Muscle of leg (tissue), 11 donors: ENCODE data around the gene MRPL44. TPM values are rescaled to one million over a fixed set of nuclear protein-coding genes. Genes with fewer than 3 reads are reported as not detected.

Experiments used
- DNase-seq: peaks from one replicate; pipeline ENCODE4 v3.0.0; 2013
- H3K27ac ChIP-seq: one replicate; pipeline ENCODE4 v1.5.1; 2013; ENCODE audit warnings: mild to moderate bottlenecking, low read length, control low read depth
- H3K27me3 ChIP-seq: one replicate; pipeline ENCODE4 v1.6.1; 2013; ENCODE audit warnings: low read length; ENCODE audit not compliant: control insufficient read depth, insufficient read depth
- H3K36me3 ChIP-seq: one replicate; pipeline ENCODE4 v1.6.1; 2013; ENCODE audit warnings: low read length; ENCODE audit not compliant: control insufficient read depth, insufficient read depth
- H3K4me1 ChIP-seq: one replicate; pipeline ENCODE4 v1.6.1; 2013; ENCODE audit warnings: low read length; ENCODE audit not compliant: control insufficient read depth, insufficient read depth
- H3K4me3 ChIP-seq: one replicate; pipeline ENCODE4 v1.5.1; 2013; ENCODE audit warnings: low read length, control low read depth
- H3K9me3 ChIP-seq: replicated peaks from 2 replicates; pipeline ENCODE4 v1.6.1; 2013; ENCODE audit warnings: low read depth, low read length; ENCODE audit not compliant: control insufficient read depth
- WGBS: methylation state at CpG from one replicate; pipeline ENCODE4 v1.1.5; 2013; ENCODE audit warnings: missing lambda C conversion rate; ENCODE audit not compliant: insufficient coverage; 5-methylcytosine and 5-hydroxymethylcytosine counted together
- polyA plus RNA-seq, 8 donors: library from polyadenylated mRNA; unstranded; fragments of 120-200 nt; gene quantifications; one replicate each; pipeline versions ENCODE4 v1.2.1 to v1.2.3, GENCODE V29; 2013; ENCODE audit warnings: inconsistent platforms in 1 of 8, low replicate concordance in 1 of 8; ENCODE audit not compliant: insufficient read length in 8 of 8, insufficient read depth in 1 of 8
- total RNA-seq: library from RNA; stranded (reverse); fragments of 120-200 nt; gene quantifications from one replicate; pipeline ENCODE4 v1.2.4, GENCODE V29; 2013

MRPL44 gene
- total and polyA plus RNA-seq, 9 donors, result 25.2 to 30.9 (median 26.3) TPM

DNA sequence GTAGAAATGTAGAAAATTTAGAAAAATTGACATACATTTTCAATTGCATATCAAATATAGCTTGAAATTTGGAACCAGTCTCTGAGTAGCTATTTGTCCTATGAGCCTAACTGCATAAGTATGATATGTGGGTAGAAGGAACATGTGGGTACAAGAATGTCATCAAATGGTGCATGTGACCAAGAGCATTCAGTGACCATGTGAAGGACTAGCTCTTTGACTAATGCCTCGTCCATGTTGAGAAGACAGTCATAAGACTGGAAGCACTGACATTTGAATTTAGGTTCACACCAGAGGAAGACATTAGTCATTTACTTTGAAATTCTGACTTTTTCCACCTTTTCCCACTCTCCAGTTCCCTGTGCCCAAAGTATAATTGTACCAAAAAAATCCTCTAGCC lies 12.6 kb downstream of the MRPL44 start:
- Histone ChIP-seq H3K27me3 (no peaks in the 10 kb centered on the region), H3K4me1 (no peaks in the 10 kb centered on the region), H3K27ac (no peak overlapping the region), H3K4me3 (no peak overlapping the region), H3K9me3 (no peaks in the 10 kb centered on the region), H3K36me3 (peaks cover 7% of the 10 kb centered on the region)
- WGBS, result no CpG with 5 or more reads among the region's 1 CpG
- DNase-seq, result no peak

DNA sequence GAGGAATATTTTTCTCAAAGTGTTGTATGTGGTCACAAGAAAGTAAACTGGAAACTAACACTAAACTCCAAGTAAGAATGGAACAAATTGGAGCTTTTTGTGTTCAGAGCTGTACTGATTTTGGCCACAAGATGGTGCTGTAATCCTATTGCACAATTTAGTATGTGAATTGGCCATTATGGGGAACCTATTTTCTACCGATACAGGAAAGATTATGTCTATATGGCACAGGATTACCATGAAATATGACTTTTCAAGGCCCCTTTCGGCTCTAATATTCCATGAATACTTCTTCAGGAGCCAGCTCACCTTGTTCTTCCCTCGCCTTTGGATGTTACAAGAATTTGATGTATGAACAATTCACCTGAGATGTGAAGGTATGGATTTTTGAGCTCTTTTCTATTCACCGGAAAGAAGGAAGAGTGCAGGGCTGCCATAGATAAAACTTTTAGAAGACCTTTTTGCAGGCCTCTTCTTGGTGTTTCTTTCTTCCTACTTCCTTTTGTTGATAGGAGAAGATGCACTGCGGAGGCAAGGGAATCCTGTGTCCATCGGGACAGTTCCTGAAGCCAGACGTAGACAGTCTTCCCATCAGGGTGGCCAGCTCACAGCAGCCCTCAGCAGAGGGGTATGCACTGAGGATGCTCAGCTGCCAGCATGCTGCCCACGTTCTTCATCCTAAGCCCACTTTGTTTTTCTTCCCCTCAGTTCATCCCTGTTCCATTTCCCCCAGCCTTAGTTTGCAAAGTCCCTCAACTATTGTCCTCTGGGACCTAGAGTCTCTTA lies 13.3 kb downstream of the MRPL44 start:
- peaks cover 7% of the 10 kb centered on the region for H3K36me3 ChIP-seq
- no peaks in the 10 kb centered on the region for H3K9me3 ChIP-seq
- H3K4me3 ChIP-seq, result no peak overlapping the region
- H3K27ac ChIP-seq, result no peak overlapping the region
- no peaks in the 10 kb centered on the region for H3K4me1 ChIP-seq
- 64% methylated on average over 2 of the region's 8 CpGs for WGBS
- no peaks in the 10 kb centered on the region for H3K27me3 ChIP-seq
- peak; percentile 77 for DNase-seq

DNA sequence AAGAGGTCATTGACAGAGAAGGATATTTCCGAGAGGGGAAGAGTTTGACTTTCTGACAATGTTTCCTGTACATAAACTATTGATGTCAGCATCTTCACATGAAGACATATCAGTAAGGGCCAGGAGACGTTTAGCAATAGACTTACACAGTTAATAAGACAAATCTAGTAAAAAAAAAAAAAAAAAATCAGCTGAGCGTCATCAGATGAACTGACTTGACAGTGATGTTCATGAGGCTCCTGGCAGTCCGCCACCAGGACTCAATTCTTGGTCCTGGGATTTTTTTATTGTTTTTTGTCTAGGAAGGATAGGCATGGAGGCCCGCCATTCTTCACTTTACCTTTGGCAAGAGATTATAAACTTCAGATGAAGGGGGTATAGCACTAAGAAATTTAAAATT lies 14.5 kb downstream of the MRPL44 start:
- H3K4me3 ChIP-seq, result no peak overlapping the region
- H3K36me3 ChIP-seq, result peaks cover 6% of the 10 kb centered on the region
- no peak overlapping the region for H3K27ac ChIP-seq
- H3K27me3 ChIP-seq, result no peaks in the 10 kb centered on the region
- no peaks in the 10 kb centered on the region for H3K9me3 ChIP-seq
- no peak for DNase-seq
- no peaks in the 10 kb centered on the region for H3K4me1 ChIP-seq
- no CpG with 5 or more reads among the region's 5 CpGs for WGBS

DNA sequence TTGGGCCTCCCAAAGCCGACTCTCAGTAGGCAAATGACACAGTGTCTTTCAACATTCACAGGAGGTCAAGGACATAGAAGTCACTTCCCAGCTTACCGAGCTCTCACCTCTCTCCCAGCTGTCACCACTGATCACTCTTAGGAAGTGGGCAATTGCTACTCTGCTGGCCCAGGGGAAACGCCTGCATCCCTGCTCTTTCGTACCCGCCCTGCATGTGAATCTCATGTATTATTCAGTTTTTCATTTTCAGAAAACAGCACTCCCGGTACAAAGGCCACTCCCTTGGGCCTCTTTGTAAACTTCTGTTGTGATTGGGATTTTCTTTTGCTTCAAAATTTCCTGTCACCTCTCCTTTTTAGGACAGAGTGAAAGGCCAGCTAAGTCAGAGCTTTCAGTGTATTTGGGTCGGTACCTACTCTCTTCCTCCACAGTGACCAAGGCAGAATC lies 15.4 kb downstream of the MRPL44 start:
- no peak overlapping the region for H3K27ac ChIP-seq
- no peaks in the 10 kb centered on the region for H3K27me3 ChIP-seq
- H3K4me3 ChIP-seq, result no peak overlapping the region
- H3K4me1 ChIP-seq, result no peaks in the 10 kb centered on the region
- no peak for DNase-seq
- H3K9me3 ChIP-seq, result no peaks in the 10 kb centered on the region
- H3K36me3 ChIP-seq, result peaks cover 5% of the 10 kb centered on the region
- 45% methylated on average over 2 of the region's 7 CpGs for WGBS

DNA sequence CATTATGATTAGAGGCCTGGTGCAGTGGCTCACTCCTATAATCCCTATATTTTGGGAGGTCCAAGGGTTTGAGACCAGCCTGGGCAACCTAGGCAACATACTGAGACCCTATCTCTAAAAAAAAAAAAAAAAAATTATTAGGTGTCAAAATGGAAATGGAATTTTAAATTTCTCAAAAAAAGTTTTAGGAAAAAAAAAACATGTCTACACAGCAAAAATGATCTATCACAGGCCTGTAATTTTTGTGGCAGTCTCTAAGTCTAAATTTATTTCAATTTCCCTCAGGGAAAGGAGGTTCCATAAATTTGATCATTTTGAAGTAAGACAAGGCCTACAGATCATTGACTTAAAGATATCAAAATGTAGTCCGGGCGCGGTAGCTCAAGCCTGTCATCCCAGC lies 16.3 kb downstream of the MRPL44 start:
- H3K27me3 ChIP-seq, result no peaks in the 10 kb centered on the region
- no peaks in the 10 kb centered on the region for H3K9me3 ChIP-seq
- no peak overlapping the region for H3K4me3 ChIP-seq
- no peaks in the 10 kb centered on the region for H3K4me1 ChIP-seq
- 100% methylated on average over 3 of the region's 3 CpGs for WGBS
- H3K36me3 ChIP-seq, result peaks cover 3% of the 10 kb centered on the region
- no peak overlapping the region for H3K27ac ChIP-seq
- DNase-seq, result no peak

DNA sequence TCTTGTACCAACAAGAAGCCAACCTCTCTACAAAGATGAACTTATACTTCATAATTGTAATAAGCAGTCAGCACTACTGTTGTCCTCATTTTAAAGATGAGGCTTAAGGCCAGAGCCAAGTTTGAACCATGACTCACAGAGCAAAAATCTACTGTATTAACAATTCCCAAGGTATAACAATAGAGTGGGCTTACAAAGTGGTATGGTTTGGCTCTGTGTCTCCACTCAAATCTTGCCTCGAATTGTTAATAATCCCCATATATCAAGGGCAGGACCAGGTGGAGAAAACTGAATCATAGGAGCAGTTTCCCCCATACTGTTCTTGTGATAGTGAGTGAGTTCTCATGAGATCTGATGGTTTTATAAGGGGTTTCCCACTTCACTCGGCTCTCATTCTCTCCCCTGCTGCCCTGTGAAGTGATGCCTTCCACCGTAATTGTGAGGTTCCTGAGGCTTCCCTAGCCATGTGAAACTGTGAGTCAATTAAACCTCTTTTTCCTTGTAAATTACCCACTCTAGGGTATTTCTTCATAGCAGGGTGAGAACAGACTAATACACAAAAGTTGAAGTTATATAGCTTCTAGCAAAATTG lies 19.5 kb downstream of the MRPL44 start:
- peaks cover 10% of the 10 kb centered on the region for H3K36me3 ChIP-seq
- H3K4me3 ChIP-seq, result no peak overlapping the region
- no peak overlapping the region for H3K27ac ChIP-seq
- H3K4me1 ChIP-seq, result no peaks in the 10 kb centered on the region
- no peaks in the 10 kb centered on the region for H3K9me3 ChIP-seq
- no peaks in the 10 kb centered on the region for H3K27me3 ChIP-seq
- no CpG with 5 or more reads among the region's 3 CpGs for WGBS
- DNase-seq, result no peak

DNA sequence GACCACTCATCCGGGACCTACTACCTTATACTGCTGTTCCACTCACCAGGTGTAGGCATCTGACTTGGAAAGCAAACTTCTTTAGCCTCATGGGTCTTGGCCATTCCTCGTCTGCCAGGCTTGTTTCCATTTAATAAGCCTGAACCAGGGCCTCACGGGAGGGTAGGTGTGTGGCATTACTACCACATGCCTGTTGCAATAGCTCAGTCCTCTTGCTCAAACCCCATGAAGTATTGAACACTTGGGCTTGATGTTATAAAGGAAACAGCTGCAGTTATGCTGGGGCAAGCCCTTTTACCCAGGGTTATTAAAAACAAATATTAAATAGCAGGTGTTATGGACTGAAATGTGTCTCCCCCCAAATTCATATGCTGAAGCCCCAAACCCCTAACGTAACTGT lies 21.2 kb downstream of the MRPL44 start:
- no peak for DNase-seq
- no CpG with 5 or more reads among the region's 4 CpGs for WGBS
- Histone ChIP-seq H3K27me3 (no peaks in the 10 kb centered on the region), H3K27ac (no peak overlapping the region), H3K9me3 (no peaks in the 10 kb centered on the region), H3K36me3 (peaks cover 10% of the 10 kb centered on the region), H3K4me1 (no peaks in the 10 kb centered on the region), H3K4me3 (no peak overlapping the region)

DNA sequence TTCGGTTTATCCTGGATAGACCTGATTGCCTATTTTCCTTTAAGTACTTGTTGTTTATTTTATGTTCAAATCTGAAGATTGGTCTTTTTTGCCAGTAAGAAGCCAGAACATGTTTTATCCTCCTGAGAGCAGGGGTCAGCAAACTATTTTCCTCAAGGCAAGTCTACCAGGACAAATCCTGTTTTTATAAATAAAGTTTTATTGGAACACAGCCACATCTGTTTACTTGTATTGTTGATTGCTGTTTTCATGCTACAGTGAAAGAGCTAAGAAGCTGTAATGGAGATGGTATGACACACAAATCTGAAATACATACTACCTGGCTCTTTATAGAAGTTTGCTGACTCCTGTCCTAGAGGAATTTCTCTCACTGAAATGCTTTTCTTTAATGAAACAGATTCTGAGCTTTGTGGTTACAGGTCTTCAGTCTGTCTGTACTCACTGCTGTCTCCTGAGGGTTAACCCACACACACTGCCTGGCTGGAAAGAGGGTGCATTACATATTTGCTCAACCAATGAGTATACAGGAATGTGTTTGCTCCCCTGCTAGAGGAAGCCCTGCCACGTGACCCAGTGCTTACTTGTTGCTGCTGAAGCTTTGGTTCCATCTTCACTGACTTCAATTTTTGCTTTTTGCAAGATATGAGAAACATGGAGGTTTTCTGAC lies 22.6 kb downstream of the MRPL44 start:
- Histone ChIP-seq H3K36me3 (peaks cover 13% of the 10 kb centered on the region), H3K9me3 (no peaks in the 10 kb centered on the region)
- 67% methylated on average over 2 of the region's 2 CpGs for WGBS

DNA sequence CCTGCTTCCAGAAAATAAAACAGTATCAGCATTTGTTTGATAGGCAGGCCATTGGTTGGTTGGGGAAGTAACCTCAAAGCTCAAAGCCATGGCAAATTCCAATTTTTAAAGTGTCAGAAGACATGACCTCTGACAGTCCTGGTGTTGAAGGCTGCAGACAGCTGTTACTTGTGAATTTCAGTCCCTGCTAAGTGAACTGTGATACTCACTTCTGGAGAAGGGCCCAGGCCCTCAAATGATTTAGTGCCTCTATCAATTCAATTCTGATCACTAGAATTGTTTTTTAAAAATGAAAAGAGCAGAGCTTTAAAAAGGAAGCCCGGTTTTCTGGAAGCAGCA lies 23.1 kb downstream of the MRPL44 start:
- H3K36me3 ChIP-seq, result peaks cover 14% of the 10 kb centered on the region

More for the DNA sequence above, 22.6 kb downstream of the MRPL44 start:
- H3K4me3 ChIP-seq, result no peak overlapping the region
- H3K4me1 ChIP-seq, result no peaks in the 10 kb centered on the region
- no peaks in the 10 kb centered on the region for H3K27me3 ChIP-seq
- H3K27ac ChIP-seq, result no peak overlapping the region
- DNase-seq, result no peak

DNA sequence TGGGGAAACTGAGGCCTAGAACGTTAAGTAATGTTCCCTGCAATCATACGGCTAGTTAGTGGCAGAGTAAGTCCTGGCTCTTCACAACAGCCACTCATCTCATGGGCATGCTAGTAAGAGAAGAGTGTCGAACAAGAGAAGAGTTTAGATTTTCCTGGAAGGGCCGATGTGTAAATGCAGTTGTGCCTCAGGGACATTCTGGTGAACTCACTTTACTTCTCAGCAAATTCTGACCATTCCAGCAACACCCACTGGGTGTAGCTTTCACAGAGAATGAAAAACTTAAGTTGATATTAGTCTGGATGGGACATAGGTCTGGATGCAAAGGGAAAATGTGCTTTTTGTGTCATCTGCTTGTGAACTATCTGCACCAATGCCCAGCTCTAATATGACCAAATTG lies 23.5 kb downstream of the MRPL44 start:
- Histone ChIP-seq H3K36me3 (peaks cover 14% of the 10 kb centered on the region), H3K4me3 (no peak overlapping the region), H3K27me3 (no peaks in the 10 kb centered on the region), H3K27ac (no peak overlapping the region), H3K4me1 (no peaks in the 10 kb centered on the region), H3K9me3 (no peaks in the 10 kb centered on the region)
- DNase-seq, result no peak
- no CpG with 5 or more reads among the region's 4 CpGs for WGBS

More for the DNA sequence above, 23.1 kb downstream of the MRPL44 start:
- no peak for DNase-seq
- Histone ChIP-seq H3K4me1 (no peaks in the 10 kb centered on the region), H3K9me3 (no peaks in the 10 kb centered on the region), H3K27ac (no peak overlapping the region), H3K27me3 (no peaks in the 10 kb centered on the region), H3K4me3 (no peak overlapping the region)
- WGBS, result 60% methylated on average over 1 of the region's 1 CpG
